Tongue (tissue), 2 donors: Measurements from ENCODE around the gene FKBP8. TPM values are rescaled to one million over a fixed set of nuclear protein-coding genes. Genes with fewer than 3 reads are reported as not detected.

Experiments used
- DNase-seq: peaks from one replicate; pipeline ENCODE4 v3.0.0-alpha.2; 2015
- total RNA-seq: library from RNA; depleted of rRNA; stranded (reverse); fragments of >200 nt; gene quantifications from one replicate; pipeline ENCODE4 v1.2.3, GENCODE V29; 2014

The FKBP8 gene
- total RNA-seq, 1 donor from 2014 or later = 115 TPM

- DNase-seq = no peak
Measured at GRCh38 chr19:18521692-18522123, 21.7 kb downstream of the FKBP8 start, which contains the start of gene ELL. ELL (minus strand) TSS chr19:18522070; CDS start chr19:18522055, 15 bp downstream.

DNA sequence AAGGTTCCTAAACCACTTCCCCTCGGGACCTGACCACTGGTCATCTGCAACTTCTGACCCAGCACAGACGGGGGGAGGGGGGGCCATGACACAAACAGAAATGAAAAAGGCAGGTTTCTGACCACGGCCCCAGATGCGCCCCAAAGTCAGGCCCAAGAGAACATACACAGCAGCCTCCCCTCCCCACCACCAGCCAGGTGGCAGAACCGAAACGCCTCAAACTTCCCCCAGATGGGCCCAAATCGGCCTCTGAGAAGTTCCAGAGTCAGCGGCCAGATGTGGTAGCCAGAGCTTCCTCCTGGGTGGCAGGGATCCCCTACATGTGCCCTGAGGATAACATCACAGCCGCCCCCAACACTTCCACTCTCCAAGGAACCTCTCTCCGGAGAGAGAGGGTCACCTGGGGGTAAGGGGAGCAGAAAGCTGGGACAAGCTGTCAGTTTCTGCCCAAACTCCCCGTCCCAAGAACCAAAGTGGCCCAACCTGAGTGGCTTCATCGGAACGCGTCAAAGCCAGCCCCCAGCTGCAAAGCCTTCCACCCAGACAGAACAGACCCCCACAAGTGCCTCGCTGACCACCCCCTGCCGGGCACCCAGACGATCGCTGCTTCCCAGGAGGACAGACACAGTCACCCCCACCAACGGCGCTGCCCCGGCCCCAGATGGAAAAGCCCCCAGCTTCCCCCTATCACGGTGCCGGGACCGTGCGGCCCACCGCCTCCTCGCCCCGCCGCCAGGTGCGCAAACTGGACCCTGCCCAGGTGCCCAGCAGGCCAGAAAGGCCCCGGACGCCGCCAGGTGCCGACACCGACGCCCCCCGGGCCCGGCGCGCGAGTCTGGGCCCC lies 22.3 kb downstream of the FKBP8 start:
- peak; percentile 47 for DNase-seq

DNA sequence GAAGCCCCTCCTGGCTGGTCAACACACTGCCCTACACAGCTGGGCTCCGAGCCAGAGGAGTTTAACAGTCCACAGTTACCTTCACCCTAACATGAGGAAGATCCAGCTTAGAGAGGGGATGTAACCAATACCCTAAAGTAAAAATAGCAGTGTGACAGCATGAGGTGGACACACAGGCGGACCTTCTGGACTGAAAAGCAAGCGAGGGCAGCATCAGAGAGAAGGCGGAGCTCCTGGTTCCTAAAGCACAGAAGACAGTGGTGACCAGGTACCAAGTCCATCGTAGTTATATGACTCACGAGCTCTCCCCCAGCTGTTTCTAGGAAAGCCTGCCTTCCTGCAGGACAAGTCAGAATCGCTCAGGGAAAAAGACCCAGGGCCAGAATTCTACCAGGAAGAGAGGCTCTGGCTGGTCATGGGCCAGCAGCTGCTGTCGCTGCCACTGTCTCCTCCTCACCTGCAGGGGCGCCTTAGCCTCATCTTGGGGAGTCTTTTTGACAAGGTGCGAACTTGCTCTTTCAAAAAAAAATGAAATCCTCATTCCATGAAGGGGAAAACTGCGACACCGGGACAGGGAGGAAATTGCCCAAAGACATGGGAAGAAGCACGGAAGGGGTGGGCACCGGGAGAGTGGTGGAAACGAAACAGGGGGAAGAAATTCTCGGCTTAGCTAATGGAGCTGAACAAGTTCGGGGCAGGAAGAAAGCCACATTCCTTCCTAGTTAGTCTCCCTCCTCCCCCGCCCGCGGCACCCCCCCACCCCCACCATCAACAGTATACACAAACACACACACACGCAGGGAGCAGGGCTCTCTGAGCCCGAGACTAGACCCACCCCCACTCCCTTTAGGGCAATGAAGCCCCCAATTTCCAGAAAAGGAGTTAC lies 23.2 kb downstream of the FKBP8 start:
- peak; percentile 85 for DNase-seq

DNA sequence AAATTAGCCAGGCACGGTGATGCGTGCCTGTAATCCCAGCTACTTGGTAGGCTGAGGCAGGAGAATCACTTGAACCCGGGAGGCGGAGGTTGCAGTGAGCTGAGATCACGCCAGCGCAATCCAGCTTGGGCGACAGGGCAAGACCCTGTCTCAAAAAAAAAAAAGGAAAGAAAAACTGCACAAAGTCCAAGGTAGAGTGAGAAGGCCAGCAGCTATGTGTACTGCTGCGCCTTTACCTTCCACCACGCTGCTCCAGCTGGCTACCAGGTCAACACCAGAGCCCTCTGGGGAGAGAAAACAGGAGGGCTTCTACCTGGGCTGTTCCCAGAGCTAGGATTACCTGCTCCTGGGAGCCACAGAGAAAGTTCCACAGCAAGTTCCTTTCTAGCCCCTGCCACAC lies 24.7 kb downstream of the FKBP8 start:
- no peak for DNase-seq

DNA sequence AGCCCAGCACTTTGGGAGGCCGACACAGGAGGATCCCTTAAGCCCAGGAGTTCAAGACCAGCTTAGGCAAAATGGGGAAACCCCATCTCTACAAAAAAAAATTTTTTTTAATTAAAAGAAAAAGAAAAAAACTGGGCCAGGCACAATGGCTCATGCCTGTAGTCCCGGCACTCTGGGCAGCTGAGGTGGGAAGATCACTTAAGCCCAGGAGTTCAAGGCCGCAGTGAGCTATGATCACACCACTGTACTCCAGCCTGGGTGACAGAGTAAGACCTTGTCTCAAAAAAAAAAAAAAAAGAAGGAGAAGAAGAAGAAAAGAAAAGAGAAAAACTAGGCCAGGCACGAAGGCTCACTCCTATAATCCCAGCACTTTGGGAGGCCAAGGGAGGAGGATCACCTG lies 25.8 kb downstream of the FKBP8 start:
- no peak for DNase-seq

DNA sequence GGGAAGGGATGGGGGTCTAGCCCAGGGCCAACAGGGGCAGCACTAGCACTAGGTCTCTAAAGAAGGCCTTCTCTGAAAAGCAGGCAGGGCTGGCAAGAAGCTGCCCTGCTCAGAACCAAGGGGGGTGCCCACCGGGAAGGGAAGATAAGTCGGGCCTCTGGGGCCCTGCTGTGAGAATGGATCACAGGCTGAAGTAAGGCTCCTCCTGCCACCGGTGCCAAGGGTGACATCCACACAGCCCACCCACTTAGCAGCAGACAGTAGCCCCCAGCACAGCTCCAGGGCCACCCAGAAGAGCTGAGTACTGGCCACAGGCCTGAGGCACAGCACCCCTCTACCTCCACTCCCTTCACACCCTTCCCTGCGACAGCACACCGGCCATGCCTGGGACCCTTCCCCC lies 27.4 kb downstream of the FKBP8 start:
- no peak for DNase-seq

DNA sequence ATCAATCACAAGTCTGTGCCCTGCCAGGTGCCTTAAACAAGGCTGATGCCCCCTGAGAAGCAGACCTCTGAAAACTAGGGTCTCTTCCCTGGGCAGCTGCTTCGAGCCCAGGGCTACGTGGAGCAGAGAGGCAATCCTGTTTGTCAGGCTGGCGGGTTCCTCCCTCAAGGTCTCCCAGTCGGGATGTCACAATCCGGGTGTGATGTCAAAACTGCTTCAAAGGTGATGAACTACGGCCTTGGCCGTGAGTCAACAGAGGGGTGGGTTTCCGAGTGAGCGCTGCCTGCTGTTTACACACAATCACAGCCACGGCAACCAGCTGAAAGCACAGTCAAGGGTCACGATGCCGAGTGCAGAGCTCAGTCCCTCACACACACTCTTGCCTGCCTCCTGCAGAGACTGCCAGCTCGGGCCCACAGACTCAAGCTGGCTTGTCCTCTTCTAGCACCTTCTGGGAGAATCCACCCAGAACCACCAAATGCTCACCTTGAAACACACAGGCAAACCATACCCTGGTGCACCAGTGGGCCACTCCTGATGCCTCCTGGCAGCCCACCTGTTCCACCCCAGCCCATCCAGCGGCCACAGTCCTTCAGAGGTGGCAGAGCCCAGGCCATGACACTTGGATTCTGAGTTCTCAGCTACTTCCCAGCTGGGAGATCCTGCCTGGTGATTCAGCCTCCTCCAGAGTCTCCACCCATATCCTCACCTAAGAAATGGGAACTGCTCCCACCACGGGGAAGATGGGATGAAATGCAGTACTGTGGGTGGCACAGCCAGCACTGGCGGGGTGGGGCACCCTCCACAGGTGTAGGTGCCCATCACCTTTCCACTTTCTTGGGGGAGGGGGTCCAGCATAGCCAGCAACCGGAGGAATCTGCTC lies 28.3 kb downstream of the FKBP8 start:
- DNase-seq = no peak

DNA sequence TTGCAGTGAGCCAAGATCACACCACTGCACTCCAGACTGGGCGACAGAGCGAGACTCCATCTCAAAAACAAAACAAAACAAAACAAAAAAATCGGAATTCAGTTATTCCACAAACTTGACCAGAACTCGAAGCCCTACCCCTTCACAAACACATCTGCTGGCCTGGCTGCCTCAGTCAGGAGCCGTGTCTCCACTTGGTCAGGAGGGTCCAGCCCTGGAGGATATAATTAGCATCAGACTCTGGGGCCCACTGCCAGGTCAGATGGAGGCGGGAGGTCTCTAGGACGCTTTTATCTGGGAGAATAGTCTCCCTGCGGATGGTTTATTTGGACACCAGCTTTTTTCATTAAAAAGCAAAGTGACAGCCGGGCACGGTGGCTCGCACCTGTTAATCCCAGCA lies 29.5 kb downstream of the FKBP8 start:
- DNase-seq = no peak

DNA sequence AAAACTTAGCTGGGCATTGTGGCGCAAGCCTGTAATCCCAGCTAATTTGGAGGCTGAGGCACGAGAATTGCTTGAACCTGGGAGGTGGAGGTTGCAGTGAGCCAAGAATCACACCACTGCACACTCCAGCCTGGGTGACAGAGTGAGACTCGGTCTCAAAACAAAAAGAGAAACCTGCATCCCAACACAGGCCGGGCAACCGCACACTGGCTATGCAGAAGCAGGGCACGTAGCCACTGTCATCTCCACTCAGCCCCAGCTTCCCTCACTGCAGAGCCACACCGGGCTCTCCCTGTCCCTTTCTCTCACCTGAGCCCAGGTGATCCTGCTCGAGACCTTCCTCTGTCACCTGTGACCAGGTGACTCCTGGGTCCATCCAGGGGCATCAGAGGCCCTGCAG lies 33.2 kb downstream of the FKBP8 start:
- DNase-seq = no peak

GRCh38 chr19:18508585-18508984 lies 34.8 kb downstream of the FKBP8 start:
- DNase-seq = no peak

DNA sequence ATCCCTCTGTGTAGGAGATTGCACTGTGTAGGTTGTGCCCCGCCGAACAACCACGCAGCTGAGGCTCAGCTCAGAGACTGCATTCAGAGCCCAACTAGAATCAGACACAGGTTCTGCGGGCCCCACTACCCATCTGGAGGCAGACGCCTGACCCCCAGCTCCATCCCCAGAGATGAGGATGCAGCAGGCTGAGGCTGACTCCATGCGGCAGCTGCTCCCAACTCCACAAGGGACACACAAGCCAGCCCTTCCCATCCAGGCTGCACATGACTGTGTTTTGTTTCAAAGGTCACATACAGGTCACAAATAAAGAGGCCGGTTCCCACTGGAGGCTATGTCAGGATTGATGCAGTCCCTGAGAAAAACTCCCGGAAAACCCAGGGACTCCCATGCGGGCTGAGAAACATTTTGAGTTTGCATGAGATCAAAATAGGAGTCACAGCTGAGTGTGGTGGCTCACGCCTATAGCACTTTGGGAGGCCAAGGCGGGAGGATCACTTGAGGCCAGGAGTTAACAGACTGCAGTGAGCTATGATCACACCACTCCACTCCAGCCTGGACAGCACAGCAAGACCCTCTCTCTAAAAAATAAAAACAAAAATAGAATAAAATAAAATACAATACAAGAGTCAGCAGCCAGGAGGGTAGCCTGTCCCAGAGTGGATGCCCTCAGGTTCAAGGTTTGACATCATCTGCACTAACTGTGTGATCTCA lies 35.5 kb downstream of the FKBP8 start:
- peak; percentile 63 for DNase-seq

GRCh38 chr19:18507021-18507726 lies 36.2 kb downstream of the FKBP8 start:
- DNase-seq = no peak

DNA sequence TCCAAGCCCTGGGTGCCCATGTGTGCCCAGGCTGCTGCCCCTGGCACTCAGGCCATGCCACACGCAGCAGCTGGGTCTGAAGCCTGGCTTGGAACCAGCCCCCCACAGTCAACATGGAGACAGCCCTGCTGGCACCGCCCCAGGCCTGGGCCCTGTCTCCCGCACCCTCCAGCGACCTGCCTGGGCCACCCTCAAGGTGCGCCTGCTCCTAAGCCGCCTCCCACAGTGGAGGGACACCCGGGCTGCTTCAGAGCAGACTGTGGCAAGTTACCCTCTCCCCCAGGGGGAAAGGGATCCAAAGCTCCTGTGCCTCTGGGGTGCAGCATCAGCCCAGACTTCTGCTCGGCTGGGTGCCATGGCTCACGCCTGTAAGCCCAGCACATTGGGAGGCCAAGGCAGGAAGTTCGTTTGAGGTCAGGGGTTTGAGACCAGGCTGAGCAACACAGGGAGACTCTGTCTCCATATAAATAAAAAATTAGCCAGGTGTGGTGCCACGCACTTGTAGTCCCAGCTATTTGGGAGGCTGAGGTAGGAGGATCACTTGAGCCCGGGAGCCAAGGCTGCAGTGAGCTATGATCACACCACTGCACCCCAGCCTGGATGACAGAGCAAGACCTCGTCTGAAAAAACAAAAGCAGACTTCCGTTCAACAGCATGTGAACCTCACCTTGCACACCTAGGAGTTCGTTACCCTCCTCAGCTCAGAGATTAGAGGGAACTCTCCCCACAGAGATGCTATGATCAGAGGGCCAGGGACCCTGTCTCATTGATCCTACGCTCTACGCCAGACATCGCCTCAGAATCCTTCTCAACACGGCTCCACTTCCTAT lies 37.1 kb downstream of the FKBP8 start:
- no peak for DNase-seq

GRCh38 chr19:18504886-18505610 lies 38.3 kb downstream of the FKBP8 start:
- DNase-seq = no peak

DNA sequence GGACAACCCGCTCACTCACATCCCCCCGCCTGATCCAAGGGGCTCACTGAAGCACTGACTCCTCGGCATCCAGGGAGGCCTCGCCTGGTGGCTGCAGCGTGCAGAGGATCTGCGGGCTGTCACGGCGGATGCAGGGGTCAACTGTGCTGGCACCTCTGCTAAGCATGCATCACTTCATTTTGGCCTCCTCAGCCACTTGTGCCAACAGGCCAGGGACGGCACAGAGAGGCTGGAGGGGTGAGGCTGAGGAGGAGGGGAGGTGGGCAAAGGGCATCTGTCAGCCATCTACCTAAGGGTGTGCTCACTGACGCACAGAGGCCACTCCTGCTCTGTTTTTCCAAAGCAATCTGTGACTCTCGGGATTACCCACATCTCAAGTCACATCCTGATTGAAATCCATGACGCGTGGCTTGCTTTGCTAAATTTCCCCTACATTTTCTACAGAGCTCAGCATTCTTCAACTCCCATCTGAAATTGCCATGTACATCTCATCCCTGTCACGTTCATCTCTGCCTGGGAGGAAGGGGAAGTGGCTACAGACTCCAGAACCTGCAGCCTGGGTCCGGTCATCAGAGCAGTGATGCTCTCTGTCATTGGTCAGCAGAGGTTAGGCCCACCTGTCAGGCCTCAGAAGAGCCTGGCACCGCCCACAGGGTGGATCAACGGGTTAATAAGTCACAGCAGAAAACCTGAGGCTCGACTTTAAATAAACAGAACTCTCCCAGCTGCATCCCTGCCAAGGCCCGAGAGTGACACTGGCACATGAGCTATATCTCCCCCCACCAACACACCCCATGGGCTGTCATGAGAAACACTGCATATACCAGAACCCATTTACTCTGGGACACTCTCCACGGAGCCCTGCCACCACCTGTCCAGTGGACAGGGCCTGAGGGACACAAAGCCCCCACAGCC lies 39.1 kb downstream of the FKBP8 start:
- peak; percentile 76 for DNase-seq

DNA sequence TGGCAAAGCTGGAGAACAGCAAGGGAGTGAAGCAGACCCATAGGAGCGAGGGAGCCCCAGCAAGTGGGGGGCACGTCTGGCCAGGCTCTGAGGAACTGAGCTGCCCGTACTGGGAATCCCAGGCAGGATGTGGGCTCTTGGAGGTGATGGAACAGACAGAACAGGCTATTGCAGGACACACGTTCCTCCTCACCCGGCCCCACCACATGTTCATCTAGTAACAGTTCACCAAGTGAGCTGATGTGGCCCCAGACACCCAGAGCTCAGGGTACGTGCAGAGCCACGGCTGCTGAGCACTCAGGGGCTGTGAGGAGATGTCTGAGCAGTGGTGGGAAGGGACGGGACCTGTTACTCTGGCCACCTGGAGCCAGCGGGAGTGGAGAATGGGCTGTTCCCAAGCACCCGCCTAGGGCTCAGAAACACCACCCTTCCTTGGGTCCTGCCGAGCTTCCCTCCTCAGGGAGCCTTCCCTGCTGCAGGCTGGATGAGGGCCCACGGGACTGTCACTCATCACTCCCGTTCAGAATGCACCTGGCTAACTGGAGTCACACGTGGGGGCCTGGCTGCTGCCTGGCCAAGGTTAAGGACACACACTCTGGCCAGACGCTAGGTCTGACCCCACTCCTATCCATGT lies 39.9 kb downstream of the FKBP8 start:
- no peak for DNase-seq

- DNase-seq = peak; percentile 60
Measured at GRCh38 chr19:18502638-18503294, 40.6 kb downstream of the FKBP8 start.
